HCT116 (cell line): ENCODE results near the gene ADCK1. TPM values are rescaled to one million over a fixed set of nuclear protein-coding genes. Genes with fewer than 3 reads are reported as not detected.

Experiments
- ATAC-seq: fragments of 200-7000 bp; cut with Tn5 transposase; 2 replicates; pipeline ENCODE4 v1.9.1; 2020; ENCODE audit warnings: mild to moderate bottlenecking, moderate library complexity
- BruUV-seq: library from RNA; stranded (reverse); fragments of 400-500 nt; replicated peaks from 2 replicates; lab custom pipeline; 2021; lab: Mats Ljungman, UMichigan
- CTCF ChIA-PET: fragments of 300-600 bp; sonication (Branson Sonifier 250); formaldehyde crosslinking; loops from one replicate; lab custom pipeline; 2021; ENCODE audit warnings: antibody characterized with exemption; lab: Charles Lee
- POLR2A ChIA-PET: fragments of 300-600, 350-600 bp; sonication (Branson Sonifier 250); formaldehyde crosslinking; loops from one replicate; lab custom pipeline; 2021; ENCODE audit warnings: antibody characterized with exemption; lab: Charles Lee
- RAD21 ChIA-PET, 2 experiments: fragments of 300-600 bp; sonication (Branson Sonifier 250); formaldehyde crosslinking; loops; one replicate each; lab custom pipeline; 2023; ENCODE audit warnings: low total read pairs in 2 of 2; ENCODE audit not compliant: uncharacterized antibody in 2 of 2, unreplicated experiment in 2 of 2, low non-redundant PET in 1 of 2; lab: Charles Lee
- DNase-seq: peaks from one replicate; pipeline ENCODE4 v3.0.0-alpha.2; 2010; ENCODE audit warnings: low read depth, low spot score
- H2AFZ ChIP-seq: fragments of 200-600 bp; shearing (Covaris generic), sonication (generic); 2 replicates; pipeline ENCODE4 v1.6.1; 2017; ENCODE audit warnings: low read depth, mixed run types, mixed read lengths, antibody characterized with exemption, low read length; ENCODE audit not compliant: poor library complexity, severe bottlenecking
- H3K27ac ChIP-seq: 2 replicates; pipeline ENCODE4 v1.5.1; 2012; ENCODE audit warnings: low read depth, low read length
- H3K27me3 ChIP-seq: fragments of 200-600 bp; sonication (generic); 2 replicates; pipeline ENCODE4 v1.6.1; 2016; ENCODE audit warnings: mixed run types, low read length, mixed read lengths; ENCODE audit not compliant: insufficient read depth
- H3K36me3 ChIP-seq, 2 experiments: fragments of 200-500 bp in 1 of 2; fragments of 200-600 bp in 1 of 2; sonication (Bioruptor generic) in 1 of 2; sonication (generic) in 1 of 2; 2 replicates each; pipeline versions ENCODE4 v1.5.1 to v1.6.1; 2014 to 2016; ENCODE audit warnings: low read length in 2 of 2, inconsistent platforms in 1 of 2, mixed read lengths in 1 of 2, mixed run types in 1 of 2; ENCODE audit not compliant: insufficient read depth in 2 of 2, control insufficient read depth in 1 of 2
- H3K4me1 ChIP-seq, 2 experiments: fragments of 200-600 bp in 1 of 2; sonication (generic) in 1 of 2; 2 replicates each; pipeline versions ENCODE4 v1.5.1 to v1.6.1; 2012 to 2017; ENCODE audit warnings: low read length in 2 of 2, inconsistent platforms in 1 of 2, mild to moderate bottlenecking in 1 of 2, mixed read lengths in 1 of 2, mixed run types in 1 of 2, moderate library complexity in 1 of 2; ENCODE audit not compliant: insufficient read depth in 2 of 2, control insufficient read depth in 1 of 2
- H3K4me2 ChIP-seq: fragments of 200-600 bp; sonication (generic); 2 replicates; pipeline ENCODE4 v1.6.1; 2017; ENCODE audit warnings: mixed run types, low read length, mixed read lengths
- H3K4me3 ChIP-seq, 2 experiments: fragments of 200-600 bp in 1 of 2; sonication (generic) in 1 of 2; replicated peaks in 1 of 2; 2 replicates each; pipeline ENCODE4 v1.5.1; 2011 to 2016; ENCODE audit warnings: low read length in 2 of 2, control low read depth in 1 of 2, low read depth in 1 of 2, mild to moderate bottlenecking in 1 of 2, mixed read lengths in 1 of 2, mixed run types in 1 of 2
- H3K79me2 ChIP-seq: fragments of 200-600 bp; sonication (generic); 2 replicates; pipeline ENCODE4 v1.6.1; 2017; ENCODE audit warnings: mild to moderate bottlenecking, mixed run types, low read length, moderate library complexity, mixed read lengths; ENCODE audit not compliant: insufficient read depth
- H3K9ac ChIP-seq: fragments of 200-600 bp; sonication (generic); 2 replicates; pipeline ENCODE4 v1.6.1; 2016; ENCODE audit warnings: low read length, mixed read lengths
- H3K9me2 ChIP-seq: fragments of 200-600 bp; sonication (generic), shearing (Covaris generic); 2 replicates; pipeline ENCODE4 v1.6.1; 2017; ENCODE audit warnings: mixed run types, mild to moderate bottlenecking, moderate library complexity; ENCODE audit not compliant: insufficient read depth
- H3K9me3 ChIP-seq, 2 experiments: fragments of 200-500 bp in 1 of 2; fragments of 200-600 bp in 1 of 2; sonication (Bioruptor generic) in 1 of 2; sonication (generic) in 1 of 2; 2 replicates each; pipeline ENCODE4 v1.6.1; 2014 to 2017; ENCODE audit warnings: low read length in 2 of 2, mixed read lengths in 2 of 2, inconsistent platforms in 1 of 2, low read depth in 1 of 2, mild to moderate bottlenecking in 1 of 2, mixed run types in 1 of 2, moderate library complexity in 1 of 2; ENCODE audit not compliant: control insufficient read depth in 1 of 2, insufficient read depth in 1 of 2
- H4K20me1 ChIP-seq: fragments of 200-600 bp; sonication (generic), shearing (Covaris generic); 2 replicates; pipeline ENCODE4 v1.6.1; 2017; ENCODE audit warnings: mixed run types, mild to moderate bottlenecking, moderate library complexity; ENCODE audit not compliant: insufficient read depth
- CEBPB ChIP-seq: IDR thresholded peaks from 2 replicates; pipeline ENCODE4 v1.6.1; 2012; ENCODE audit warnings: low read depth
- ELF1 ChIP-seq: IDR thresholded peaks from 2 replicates; pipeline ENCODE4 v1.6.1; 2012; ENCODE audit warnings: low read depth, borderline replicate concordance
- JUND ChIP-seq: IDR thresholded peaks from 2 replicates; pipeline ENCODE4 v1.6.1; 2012
- POLR2A ChIP-seq: IDR thresholded peaks from 2 replicates; pipeline ENCODE4 v1.7.0; 2011; ENCODE audit warnings: borderline replicate concordance; ENCODE audit not compliant: insufficient read depth, insufficient read length; ENCODE audit errors: extremely low read depth
- RAD21 ChIP-seq: IDR thresholded peaks from 2 replicates; pipeline ENCODE4 v1.6.1; 2012; ENCODE audit warnings: low read depth, mild to moderate bottlenecking
- REST ChIP-seq: IDR thresholded peaks from 2 replicates; pipeline ENCODE4 v1.6.1; 2012; ENCODE audit warnings: low read depth
- SP1 ChIP-seq: IDR thresholded peaks from 2 replicates; pipeline ENCODE4 v1.6.1; 2012; ENCODE audit warnings: low read depth
- SRF ChIP-seq: IDR thresholded peaks from 2 replicates; pipeline ENCODE4 v1.6.1; 2012; ENCODE audit warnings: low read depth
- TCF7L2 ChIP-seq: IDR thresholded peaks from 2 replicates; pipeline ENCODE4 v1.7.0; 2011; ENCODE audit warnings: borderline replicate concordance, inconsistent platforms; ENCODE audit not compliant: insufficient read depth, insufficient read length; ENCODE audit errors: extremely low read depth
- YY1 ChIP-seq: IDR thresholded peaks from 2 replicates; pipeline ENCODE4 v1.6.1; 2011; ENCODE audit warnings: low read length, low read depth, moderate library complexity, mild to moderate bottlenecking; ENCODE audit not compliant: insufficient replicate concordance; ENCODE audit errors: extremely low read depth
- ZFX ChIP-seq: fragments of 450-650 bp; IDR thresholded peaks from 2 replicates; pipeline ENCODE4 v1.6.1; 2017
- ZNF274 ChIP-seq: fragments of 200-500 bp; sonication (Bioruptor generic); IDR thresholded peaks from 2 replicates; pipeline ENCODE4 v1.6.1; 2014; ENCODE audit warnings: mild to moderate bottlenecking, low read depth, low read length, inconsistent platforms
- intact Hi-C: fragments of 100-400 bp; cut with micrococcal nuclease; formaldehyde crosslinking; loops from 2 replicates; pipeline ENCODE4 v1.10.0; 2022
- total RNA-seq: library from RNA; stranded (reverse); gene quantifications from one replicate; pipeline ENCODE4 v1.2.1, GENCODE V29; 2021; ENCODE audit not compliant: unreplicated experiment
- TF ChIP-seq, protein P1 (sequence below): IDR thresholded peaks from 2 replicates; pipeline ENCODE4 v1.6.1; 2012

Gene ADCK1
- total RNA-seq, 1 experiment from 2014 or later: 6.0 TPM

DNA sequence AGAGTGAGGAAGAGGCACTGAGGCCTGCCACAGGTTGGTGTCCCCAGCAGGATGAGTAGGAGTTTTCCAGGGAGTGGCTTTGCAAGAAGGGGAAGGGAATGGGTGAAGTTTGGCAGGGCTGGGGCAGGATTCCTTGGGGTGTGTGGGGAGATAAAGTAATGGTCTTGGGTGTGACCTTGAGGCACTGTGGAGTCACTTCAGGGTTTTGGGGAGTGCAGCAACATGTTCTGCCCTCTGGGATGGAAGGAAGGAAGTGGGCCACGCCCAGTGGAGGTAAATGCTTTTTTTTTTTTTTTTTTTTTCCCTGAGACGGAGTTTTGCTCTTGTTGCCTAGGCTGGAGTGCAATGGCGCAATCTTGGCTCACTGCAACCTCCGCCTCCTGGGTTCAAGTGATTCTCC is 108.9 kb downstream of the ADCK1 start:
- H3K9me3 ChIP-seq: no peaks in the 10 kb centered on the region
- CTCF ChIA-PET: no interaction called here
- H2AFZ ChIP-seq: no peak overlapping the region
- H3K4me3 ChIP-seq: no peak overlapping the region
- H3K36me3 ChIP-seq: no peaks in the 10 kb centered on the region
- no peak overlapping the region for H3K27ac ChIP-seq
- ATAC-seq (no peak), DNase-seq (no peak)
- no peaks in the 10 kb centered on the region for H3K79me2 ChIP-seq
- no TSS peak for BruUV-seq
- no peak overlapping the region for H3K9ac ChIP-seq
- no peak for TF ChIP-seq JUND
- no peak for TF ChIP-seq TCF7L2
- TF ChIP-seq YY1: no peak
- TF ChIP-seq, protein P1, sequence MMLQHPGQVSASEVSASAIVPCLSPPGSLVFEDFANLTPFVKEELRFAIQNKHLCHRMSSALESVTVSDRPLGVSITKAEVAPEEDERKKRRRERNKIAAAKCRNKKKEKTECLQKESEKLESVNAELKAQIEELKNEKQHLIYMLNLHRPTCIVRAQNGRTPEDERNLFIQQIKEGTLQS: no peak
- TF ChIP-seq SP1: no peak
- no peak for TF ChIP-seq ELF1
- TF ChIP-seq SRF: no peak
- TF ChIP-seq ZFX: no peak
- TF ChIP-seq CEBPB: no peak
- TF ChIP-seq RAD21: no peak
- TF ChIP-seq POLR2A: no peak
- TF ChIP-seq REST: no peak
- no peak for TF ChIP-seq ZNF274
- H3K4me2 ChIP-seq: no peak overlapping the region
- H4K20me1 ChIP-seq: no peaks in the 10 kb centered on the region
- no peaks in the 10 kb centered on the region for H3K27me3 ChIP-seq
- POLR2A ChIA-PET: no interaction called here
- intact Hi-C loops: no loop called here
- no peaks in the 10 kb centered on the region for H3K4me1 ChIP-seq
- RAD21 ChIA-PET: no interaction called here
- no peaks in the 10 kb centered on the region for H3K9me2 ChIP-seq
